Activated CD4-positive, CD25-positive, alpha-beta regulatory T cell treated with anti-CD3 and anti-CD28 coated beads, Interleukin-2, amount 50 U/mL, for 24 hours (primary cell): ENCODE data around the gene IFNL3.
"Not testable (repeated sequence)": the region's sequence is repeated elsewhere in the genome, so short reads cannot be mapped to it uniquely, and the experiment has no call there.

Experiments
- ATAC-seq, 2 donors: fragments of 150-1000 bp; cut with Tn5 transposase; one replicate each; pipeline ENCODE4 v1.10.0; 2021; ENCODE audit warnings: mild to moderate bottlenecking in 1 of 2, moderate library complexity in 1 of 2

IFNL3 gene

GRCh38 chr19:39244410-39245100 is at the start of gene IFNL3:
IFNL3 (minus strand) TSS chr19:39245006; CDS start chr19:39244967, 39 bp downstream.
- ATAC-seq: not testable (repeated sequence)

- no peak for ATAC-seq
Measured at GRCh38 chr19:39293394-39293793, 48.6 kb upstream of the IFNL3 start.

- no peak for ATAC-seq
Measured at GRCh38 chr19:39284032-39284431, 39.2 kb upstream of the IFNL3 start.

- ATAC-seq: no peak
Measured at GRCh38 chr19:39282021-39282420, 37.2 kb upstream of the IFNL3 start.

DNA sequence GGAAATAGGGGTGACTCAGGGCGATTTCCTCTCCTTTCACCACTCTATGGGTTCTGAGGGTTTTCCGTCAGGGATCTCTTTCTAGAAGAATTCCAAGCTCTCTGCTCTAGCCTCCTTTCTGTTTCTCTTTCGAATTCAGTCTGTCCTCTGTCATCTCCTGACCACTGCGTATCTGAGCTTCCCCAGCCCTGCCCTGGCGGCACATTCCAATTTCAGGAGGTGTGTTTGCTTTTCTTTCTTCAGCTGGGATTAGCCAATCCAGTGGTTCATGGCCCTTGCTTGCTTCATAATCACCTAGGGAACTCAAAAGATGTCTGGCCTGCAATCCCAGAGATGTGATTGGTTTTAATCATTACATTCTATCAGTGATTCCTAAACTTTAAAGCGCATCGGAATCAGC is 32.8 kb upstream of the IFNL3 start:
- ATAC-seq: no peak

GRCh38 chr19:39276740-39277139 is 31.9 kb upstream of the IFNL3 start:
- ATAC-seq: no peak

DNA sequence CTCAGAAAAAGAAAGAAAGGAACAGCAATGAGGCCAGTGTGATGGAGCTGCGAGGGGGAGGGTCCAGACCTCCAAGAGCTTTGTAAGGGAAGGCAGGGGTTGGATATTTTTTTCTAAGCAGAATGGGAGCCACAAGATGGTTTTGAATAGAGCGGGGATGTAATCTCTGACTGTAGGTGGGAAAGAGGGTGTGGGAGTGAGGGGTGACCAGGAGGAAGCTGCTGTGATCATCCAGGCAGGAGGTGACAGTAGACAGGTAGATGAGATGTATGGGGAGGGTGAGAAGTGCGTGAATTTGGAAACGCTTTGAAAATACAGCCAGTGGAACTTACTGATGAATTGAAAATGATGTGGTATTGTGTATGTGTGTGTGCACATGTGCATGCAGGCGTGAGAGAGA is 30.8 kb upstream of the IFNL3 start:
- ATAC-seq: no peak

DNA sequence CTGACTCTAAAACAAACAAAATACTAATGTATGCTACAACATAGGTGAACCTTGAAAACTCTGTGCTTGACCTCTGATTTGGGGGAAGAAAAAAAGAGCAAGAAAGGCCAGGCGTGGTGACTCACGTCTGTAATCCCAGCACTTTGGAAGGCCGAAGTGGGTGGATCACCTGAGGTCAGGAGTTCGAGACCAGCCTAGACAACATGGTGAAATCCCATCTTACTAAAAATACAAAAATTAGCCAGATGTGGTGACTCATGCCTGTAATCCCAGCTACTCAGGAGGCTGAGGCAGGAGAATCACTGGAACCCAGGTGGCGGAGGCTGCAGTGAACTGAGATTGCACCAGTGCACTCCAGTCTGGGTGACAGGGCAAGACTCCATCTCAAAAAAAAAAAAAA is 29.1 kb upstream of the IFNL3 start:
- not testable (repeated sequence) for ATAC-seq

GRCh38 chr19:39270036-39270871 is 25.4 kb upstream of the IFNL3 start:
- no peak for ATAC-seq

DNA sequence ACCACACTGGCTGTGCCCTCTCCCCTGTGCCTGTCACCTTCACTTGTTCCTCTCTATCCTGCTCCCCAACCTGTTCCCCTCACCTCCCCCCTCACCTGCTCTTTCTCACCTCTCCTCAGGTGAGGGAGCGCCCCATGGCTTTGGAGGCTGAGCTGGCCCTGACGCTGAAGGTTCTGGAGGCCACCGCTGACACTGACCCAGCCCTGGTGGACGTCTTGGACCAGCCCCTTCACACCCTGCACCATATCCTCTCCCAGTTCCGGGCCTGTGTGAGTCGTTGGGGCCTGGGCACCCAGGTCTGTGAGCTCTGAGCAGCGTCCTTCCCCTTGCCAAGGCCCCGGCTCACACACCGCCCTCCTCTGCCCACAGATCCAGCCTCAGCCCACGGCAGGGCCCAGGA is 24.6 kb upstream of the IFNL3 start:
- not testable (repeated sequence) for ATAC-seq

- ATAC-seq: peak in 1 of 2 donors; percentile 8
Measured at GRCh38 chr19:39268531-39269223, 23.9 kb upstream of the IFNL3 start.

- ATAC-seq: peak; percentile 49 to 74
Measured at GRCh38 chr19:39268085-39268484, 23.3 kb upstream of the IFNL3 start, which contains the start of gene IFNL2. IFNL2 (plus strand) TSS chr19:39268396; CDS start chr19:39268569, 173 bp downstream.

GRCh38 chr19:39265321-39265916 is 20.6 kb upstream of the IFNL3 start:
- ATAC-seq: no peak

DNA sequence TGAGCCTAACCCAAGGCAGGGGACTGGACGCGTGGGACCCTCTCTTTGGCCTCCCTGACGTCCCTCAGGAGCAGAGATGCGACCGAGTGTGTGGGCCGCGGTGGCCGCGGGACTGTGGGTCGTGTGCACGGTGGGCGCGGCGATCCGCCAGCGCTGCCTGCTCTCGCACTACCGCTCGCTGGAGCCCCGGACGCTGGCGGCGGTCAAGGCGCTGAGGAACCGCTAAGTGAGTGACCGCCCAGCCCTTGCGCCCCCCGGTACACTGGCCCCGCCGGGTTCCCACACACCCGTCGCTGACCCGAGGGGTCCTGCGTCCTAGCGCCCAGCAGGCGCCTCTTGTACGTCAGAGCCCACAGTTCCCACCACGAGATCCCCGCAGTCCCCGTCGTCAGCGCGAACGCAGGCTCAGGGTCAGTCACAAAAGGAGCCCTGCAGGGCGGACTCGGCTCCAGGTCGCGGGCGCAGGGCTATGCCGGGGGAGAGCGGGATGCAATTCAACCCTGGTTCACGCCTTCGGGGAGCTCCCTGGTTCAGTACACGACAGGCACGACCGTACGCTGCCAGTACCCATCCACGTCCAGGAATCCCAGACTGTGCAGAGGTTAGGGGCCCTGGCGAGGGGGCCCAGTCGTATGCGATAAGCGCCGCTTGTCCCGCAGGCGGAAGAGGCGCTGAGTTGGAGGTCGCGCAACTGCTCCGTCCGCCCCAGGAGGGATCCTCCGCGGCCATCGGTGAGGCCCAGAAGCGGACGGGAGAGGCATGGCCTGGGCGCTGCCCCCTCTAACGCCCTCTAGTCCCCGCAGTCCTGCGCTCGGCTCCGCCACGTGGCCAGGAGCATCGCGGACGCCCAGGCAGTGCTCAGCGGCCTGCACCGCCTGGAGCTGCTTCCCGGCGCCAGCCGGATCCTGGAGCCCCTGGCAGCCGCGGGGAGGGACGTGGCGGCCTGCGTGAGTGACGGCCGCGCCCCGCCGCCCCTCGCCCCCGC is 19.8 kb upstream of the IFNL3 start:
- no peak for ATAC-seq

- ATAC-seq: no peak
Measured at GRCh38 chr19:39263912-39264305, 19.1 kb upstream of the IFNL3 start.

DNA sequence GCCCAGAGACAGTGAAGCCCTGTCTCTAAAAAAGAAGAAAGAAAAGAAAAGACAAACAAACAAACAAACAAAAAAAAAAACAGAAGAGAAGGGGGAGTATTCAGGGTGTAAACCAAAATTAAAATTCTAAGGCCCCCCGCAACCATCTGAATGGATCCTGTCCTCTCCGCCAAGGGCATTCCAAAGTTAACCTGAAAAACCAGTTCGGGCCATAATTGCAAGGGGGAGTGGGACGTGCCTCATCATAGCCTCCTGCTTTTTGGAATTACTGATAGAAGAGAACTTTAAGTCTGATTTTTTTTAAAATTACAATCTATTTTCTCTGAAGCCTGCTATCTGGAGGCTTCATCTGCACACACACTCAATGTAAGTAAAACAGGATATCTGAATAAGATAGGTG is 17.7 kb upstream of the IFNL3 start:
- no peak for ATAC-seq

DNA sequence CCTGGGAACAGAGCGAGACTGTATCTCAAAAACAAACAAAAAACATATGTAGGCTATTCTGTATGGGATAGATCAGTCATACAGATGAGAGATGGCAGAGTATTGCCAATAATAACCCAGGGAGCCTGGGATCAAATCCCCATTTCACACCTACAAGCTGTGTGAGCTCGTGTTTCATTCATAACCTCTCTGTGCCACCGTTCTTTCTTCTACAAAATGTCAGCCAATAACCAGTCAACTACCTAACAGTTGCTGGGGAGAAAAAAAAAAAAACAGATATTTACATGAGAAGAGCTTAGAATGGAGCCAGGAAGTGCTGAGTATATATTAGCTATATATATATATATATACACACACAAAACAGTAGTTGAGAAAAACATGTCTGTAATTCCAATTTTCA is 16.9 kb upstream of the IFNL3 start:
- no peak for ATAC-seq

DNA sequence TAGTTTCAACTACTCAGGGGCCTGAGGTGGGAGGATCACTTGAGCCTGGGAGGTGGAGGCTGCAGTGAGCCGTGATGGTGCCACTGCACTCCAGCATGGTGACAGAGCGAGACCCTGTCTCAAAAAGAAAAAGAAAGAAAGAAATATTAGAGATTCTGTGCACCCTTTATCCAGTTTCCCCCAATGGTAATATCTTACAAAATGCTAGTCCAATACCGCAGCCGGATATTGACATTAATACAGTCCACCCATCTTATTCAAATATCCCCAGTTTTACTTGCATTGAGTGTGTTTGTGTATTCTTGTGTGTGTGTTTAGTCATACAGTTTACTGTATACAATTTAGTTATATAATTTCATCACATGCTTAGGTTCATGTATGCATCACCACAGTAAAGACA is 12.4 kb upstream of the IFNL3 start:
- ATAC-seq: no peak

- no peak for ATAC-seq
Measured at GRCh38 chr19:39254531-39255345, 9.9 kb upstream of the IFNL3 start.

DNA sequence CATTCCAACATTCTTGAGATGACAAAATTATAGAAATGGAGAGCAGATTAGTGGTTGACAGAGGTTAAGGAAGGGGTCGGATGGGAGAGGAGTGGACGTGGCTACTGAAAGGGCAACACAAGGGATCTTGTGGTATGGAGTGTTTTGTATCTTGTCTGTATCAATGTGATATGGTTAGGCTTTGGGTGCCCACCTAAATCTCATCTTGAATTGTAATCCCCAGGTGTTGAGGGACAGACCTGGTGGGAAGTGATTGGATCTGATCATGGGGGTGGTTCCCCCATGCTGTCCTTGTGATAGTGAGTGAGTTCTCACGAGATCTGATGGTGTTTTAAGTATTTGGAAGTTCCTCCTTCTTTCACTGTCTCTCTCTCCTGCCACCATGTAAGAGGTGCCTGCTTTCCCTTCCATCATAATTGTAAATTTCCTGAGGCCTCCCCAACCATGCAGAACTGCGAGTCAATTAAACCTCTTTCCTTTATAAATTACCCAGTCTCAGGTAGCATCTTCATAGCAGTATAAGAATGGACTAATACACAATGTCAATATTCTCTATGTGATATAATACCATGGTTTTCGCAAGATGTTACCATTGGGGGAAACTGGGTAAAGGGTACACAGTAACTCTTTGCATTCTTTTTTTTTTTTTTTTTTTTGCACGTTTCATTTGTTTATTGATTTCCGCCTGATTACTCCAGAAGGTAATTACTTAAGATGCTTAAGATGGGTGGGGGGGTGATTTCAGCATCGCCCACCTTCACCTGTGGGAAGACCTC is 8.8 kb upstream of the IFNL3 start:
- no peak for ATAC-seq
